HG02623 (cell line): Measurements from ENCODE around the gene SRGAP3.

Experiments
- ATAC-seq: cut with Tn5 transposase; IDR thresholded peaks from one replicate; pipeline ENCODE4 v1.9.1; 2021; ENCODE audit warnings: moderate library complexity; ENCODE audit not compliant: unreplicated experiment

SRGAP3 gene

GRCh38 chr3:8976540-8977182 lies 272.8 kb downstream of the SRGAP3 start:
- ATAC-seq: no peak

- ATAC-seq: no peak
Observed at GRCh38 chr3:8975081-8976020, 274.1 kb downstream of the SRGAP3 start.

- no peak for ATAC-seq
Observed at GRCh38 chr3:8974458-8974857, 275.0 kb downstream of the SRGAP3 start.

GRCh38 chr3:8972639-8973038 lies 276.8 kb downstream of the SRGAP3 start:
- ATAC-seq: no peak

GRCh38 chr3:8970971-8971589 lies 278.4 kb downstream of the SRGAP3 start:
- peak; percentile 60 for ATAC-seq

GRCh38 chr3:8969241-8969640 lies 280.2 kb downstream of the SRGAP3 start:
- no peak for ATAC-seq

GRCh38 chr3:8968375-8968882 lies 281.0 kb downstream of the SRGAP3 start:
- no peak for ATAC-seq

GRCh38 chr3:8967553-8967952 lies 281.9 kb downstream of the SRGAP3 start:
- ATAC-seq: no peak

GRCh38 chr3:8966820-8967348 lies 282.6 kb downstream of the SRGAP3 start:
- no peak for ATAC-seq

GRCh38 chr3:8966150-8966819 lies 283.2 kb downstream of the SRGAP3 start:
- no peak for ATAC-seq

- no peak for ATAC-seq
Observed at GRCh38 chr3:8964436-8965370, 284.7 kb downstream of the SRGAP3 start.

GRCh38 chr3:8963137-8963853 lies 286.2 kb downstream of the SRGAP3 start, which contains the start of gene RAD18:
RAD18 (minus strand) TSS chr3:8963472; CDS start chr3:8963385, 87 bp downstream.
- ATAC-seq: peak; percentile 95

- no peak for ATAC-seq
Observed at GRCh38 chr3:8962226-8962861, 287.1 kb downstream of the SRGAP3 start.

- ATAC-seq: no peak
Observed at GRCh38 chr3:8959668-8960067, 289.8 kb downstream of the SRGAP3 start.

GRCh38 chr3:8954938-8955763 lies 294.3 kb downstream of the SRGAP3 start:
- peak; percentile 79 for ATAC-seq

GRCh38 chr3:8953313-8953712 lies 296.1 kb downstream of the SRGAP3 start:
- no peak for ATAC-seq

- no peak for ATAC-seq
Observed at GRCh38 chr3:8952130-8952529, 297.3 kb downstream of the SRGAP3 start.
